Retina (tissue), 1 donor: ENCODE results near the gene NPAS3.

Experiments used
- DNase-seq: peaks from one replicate; pipeline ENCODE4 v3.0.0-alpha.2; 2016

The NPAS3 gene

GRCh38 chr14:33736979-33737378 is 798.3 kb downstream of the NPAS3 start:
- no peak for DNase-seq

- DNase-seq = no peak
Observed at GRCh38 chr14:33737446-33737845, 798.8 kb downstream of the NPAS3 start.

DNA sequence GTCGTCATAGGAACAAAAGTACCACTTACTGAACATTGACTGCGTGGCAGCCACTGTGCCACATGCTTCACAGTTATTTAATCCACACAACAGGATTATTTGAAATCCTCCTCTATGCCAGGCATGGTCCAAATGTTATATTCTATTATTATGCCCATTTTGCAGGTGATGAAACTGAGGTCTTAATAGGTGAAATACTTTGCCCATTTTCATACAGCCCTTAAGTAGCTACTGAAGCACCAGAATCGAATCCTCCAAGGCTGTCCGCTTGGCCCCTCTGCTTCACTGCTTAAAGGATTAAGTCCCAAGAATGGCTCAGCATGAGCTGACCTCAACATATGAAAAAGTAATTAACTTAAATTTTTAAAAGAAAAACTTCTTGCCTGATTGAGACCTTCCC is 799.4 kb downstream of the NPAS3 start:
- no peak for DNase-seq

DNA sequence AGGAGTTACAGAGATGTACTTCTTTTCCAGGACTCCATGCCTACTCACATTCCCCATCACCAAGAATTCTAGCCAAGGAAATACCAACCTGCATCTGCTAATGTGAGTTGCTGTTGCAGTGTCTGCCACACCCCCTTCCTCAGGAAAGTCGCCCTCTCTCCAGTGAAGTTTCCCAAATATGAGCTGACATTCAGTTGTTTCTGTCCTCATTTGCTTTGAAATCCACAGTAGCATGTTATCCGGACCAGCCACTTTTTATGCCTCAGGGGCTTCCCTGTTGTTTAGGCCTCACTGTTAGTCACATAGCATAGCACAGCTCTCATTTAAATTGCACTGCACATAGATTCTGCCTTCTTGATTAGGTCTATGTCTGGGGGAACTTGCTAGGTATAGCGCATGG is 799.8 kb downstream of the NPAS3 start:
- DNase-seq = peak; percentile 61

GRCh38 chr14:33740531-33740930 is 801.9 kb downstream of the NPAS3 start:
- no peak for DNase-seq

DNA sequence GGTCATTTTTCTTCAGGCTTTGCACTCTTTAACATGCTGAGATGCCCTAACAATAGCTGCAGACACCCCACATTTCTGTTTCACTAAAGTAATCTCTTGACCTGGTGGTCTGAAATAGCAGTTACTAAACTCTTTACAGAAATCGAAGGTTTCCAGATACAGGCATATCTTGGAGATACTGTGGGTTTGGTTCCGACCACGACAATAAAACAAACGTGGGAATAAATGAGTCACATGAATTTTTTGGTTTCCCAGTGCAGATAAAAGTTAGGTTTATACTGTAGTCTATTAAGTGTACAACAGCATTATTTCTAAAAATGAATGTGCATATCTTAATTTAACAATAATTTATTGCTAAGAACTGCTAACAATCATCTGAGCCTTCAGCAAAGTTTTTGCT is 803.5 kb downstream of the NPAS3 start:
- no peak for DNase-seq

- no peak for DNase-seq
Observed at GRCh38 chr14:33745163-33745562, 806.5 kb downstream of the NPAS3 start.

GRCh38 chr14:33747749-33748148 is 809.1 kb downstream of the NPAS3 start:
- DNase-seq = no peak

DNA sequence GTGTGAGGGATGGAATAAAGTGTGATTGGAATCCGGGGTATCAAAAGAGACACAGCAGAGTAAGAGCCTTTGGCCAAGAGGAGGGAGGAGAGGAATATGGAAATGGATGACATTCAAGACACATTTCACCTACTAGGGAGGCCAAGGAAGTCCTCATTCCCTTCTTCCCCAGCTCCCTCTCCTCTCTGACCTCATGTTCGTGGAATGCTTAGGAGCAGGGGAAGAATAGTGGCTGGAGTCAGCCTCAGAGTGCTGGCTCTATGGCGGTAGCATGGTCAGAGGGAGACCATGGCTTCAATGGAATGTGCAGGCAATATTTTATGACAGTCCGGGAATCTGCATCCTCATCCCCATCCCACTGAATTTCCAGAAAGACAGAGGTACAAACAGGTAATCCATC is 815.6 kb downstream of the NPAS3 start:
- no peak for DNase-seq

DNA sequence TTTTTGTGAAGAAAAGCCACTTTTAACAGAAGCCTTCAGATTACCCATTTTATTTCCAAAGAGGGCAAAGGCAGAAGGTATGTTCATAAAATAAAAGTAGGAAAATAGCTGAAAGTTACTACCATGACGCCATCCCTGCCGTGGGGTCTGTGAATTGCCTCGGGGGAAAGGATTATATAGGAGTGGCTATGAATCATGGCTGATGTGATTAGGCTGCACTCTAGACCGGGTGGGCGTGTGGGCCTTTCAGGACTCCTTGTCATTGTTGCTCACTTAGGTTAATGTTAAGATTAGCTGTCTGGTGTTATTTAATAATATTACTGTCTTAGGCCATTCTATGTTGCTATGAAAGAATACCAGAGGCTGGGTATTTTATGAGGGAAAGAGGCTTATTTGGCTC is 816.7 kb downstream of the NPAS3 start:
- DNase-seq = no peak

DNA sequence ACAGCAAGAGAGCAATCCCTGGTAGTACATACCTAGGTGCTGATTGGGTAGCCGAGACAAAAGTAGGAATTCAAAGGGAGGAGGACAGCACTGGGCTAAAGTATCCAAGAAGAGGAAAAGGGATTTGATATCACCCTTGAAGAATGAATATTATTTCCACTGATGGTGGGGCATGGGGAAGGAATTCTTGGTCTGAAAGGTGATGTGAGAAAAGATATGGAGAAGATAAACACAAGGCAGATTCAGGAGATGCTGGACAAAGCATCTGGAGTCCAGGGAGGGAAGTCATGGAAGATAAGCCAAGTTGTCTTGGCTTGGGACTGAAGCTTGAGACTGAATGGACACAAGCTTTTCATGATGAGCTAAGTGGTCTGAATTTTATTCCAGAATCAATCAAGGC is 818.2 kb downstream of the NPAS3 start:
- DNase-seq = no peak

GRCh38 chr14:33758547-33758946 is 819.9 kb downstream of the NPAS3 start:
- DNase-seq = no peak

GRCh38 chr14:33762161-33762851 is 823.6 kb downstream of the NPAS3 start:
- DNase-seq = no peak

DNA sequence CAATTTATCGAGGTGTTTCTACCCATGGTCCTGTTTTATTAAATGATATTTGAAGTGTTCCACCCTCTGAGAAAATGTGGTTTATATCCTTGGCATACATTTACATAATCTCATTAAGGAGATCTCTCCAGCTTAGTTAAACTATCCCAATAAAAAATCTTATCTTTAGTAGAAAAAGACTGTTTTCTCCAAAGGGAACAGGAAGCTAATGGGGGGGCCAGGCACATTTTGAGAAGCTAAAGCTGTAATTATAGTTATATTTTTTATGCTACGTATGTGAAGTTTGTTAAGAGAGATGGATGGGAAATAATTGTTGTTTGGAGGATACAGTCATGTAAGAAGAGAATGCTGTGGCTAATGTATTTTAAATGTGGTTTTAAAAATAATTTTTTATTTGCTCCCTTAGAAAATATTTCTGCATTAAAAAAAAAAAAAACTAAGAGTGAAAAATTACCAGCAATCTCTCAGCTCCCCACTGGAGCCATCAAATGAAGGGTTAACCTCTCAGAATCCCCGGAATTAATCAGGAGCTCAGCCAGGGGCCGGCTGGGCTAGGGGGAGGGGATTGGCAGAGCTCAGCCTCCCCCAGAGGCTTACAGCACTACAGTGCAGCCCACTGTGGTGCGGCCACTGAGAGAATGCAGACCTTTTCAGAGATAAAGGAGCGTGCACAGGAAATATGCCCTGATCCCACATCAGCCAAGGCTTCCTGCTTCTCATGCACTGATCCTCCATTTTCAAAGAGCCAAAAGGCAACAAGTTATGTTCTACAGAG is 826.4 kb downstream of the NPAS3 start:
- DNase-seq = peak; percentile 69

- DNase-seq = no peak
Observed at GRCh38 chr14:33767586-33768457, 829.1 kb downstream of the NPAS3 start.

- DNase-seq = no peak
Observed at GRCh38 chr14:33768458-33768830, 829.8 kb downstream of the NPAS3 start.

GRCh38 chr14:33773205-33774030 is 834.7 kb downstream of the NPAS3 start:
- DNase-seq = no peak

GRCh38 chr14:33774161-33774560 is 835.5 kb downstream of the NPAS3 start:
- DNase-seq = no peak

- no peak for DNase-seq
Observed at GRCh38 chr14:33774723-33775470, 836.2 kb downstream of the NPAS3 start.

GRCh38 chr14:33776871-33777270 is 838.2 kb downstream of the NPAS3 start:
- no peak for DNase-seq

DNA sequence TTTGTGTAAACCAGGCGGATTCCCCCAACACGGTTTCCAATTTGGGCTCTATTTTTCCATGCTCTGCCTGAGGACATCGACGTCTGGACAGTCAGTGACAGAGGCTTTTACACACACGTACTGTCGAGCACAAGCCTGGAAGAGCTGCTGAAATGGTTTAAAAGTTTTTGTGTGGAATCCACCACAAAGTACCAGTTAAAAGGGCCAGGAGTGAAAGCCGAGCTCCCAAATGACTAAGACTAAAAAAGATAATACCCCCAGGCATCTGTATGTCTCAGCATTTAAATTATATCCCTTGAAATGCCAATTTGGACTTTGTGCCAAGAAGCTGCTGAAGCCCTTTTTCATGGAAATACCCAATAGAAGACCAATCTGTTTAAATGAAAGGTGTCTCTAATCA is 839.0 kb downstream of the NPAS3 start:
- no peak for DNase-seq

DNA sequence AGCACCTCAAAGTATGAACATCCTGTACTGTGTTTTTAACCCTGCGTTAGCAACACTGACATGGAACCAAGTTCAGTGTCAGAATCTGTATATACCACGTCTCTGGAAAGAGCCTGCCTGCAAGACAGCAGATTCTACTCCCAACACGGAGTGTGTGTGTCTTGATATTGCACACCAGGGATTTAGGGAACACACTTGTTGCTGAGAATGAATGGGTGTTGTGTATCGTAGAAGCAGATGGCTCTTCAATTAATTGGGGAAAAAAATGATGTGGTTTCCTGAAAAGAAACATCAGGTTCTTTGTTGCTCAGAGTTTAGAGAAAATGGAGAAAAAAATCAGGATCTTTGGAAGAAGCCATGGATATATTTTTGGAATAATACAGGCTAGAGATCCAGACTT is 841.4 kb downstream of the NPAS3 start:
- DNase-seq = no peak
